Activated naive CD4-positive, alpha-beta T cell treated with anti-CD3 and anti-CD28 coated beads, Interleukin-2, amount 10 ng/mL, durations not matched to agents 7 days and 5 days (primary cell): Measurements from ENCODE around the gene DIAPH3.

Source experiments
- CTCF ChIA-PET: fragments of 350-600 bp; sonication (Branson Sonifier 250); formaldehyde crosslinking; loops from one replicate; lab custom pipeline; 2021; ENCODE audit warnings: antibody characterized with exemption; lab: Charles Lee
- DNase-seq: peaks from one replicate; pipeline ENCODE4 v3.0.0-alpha.2; 2020
- H3K27ac Mint-ChIP-seq: one replicate; pipeline ENCODE4 v1.8.0; 2021; ENCODE audit warnings: mild to moderate bottlenecking, moderate library complexity, mixed read lengths
- H3K27me3 Mint-ChIP-seq: one replicate; pipeline ENCODE4 v1.8.0; 2021; ENCODE audit warnings: mild to moderate bottlenecking, mixed read lengths
- H3K36me3 Mint-ChIP-seq: one replicate; pipeline ENCODE4 v1.8.0; 2021; ENCODE audit warnings: mixed read lengths
- H3K4me1 Mint-ChIP-seq: one replicate; pipeline ENCODE4 v1.8.0; 2021; ENCODE audit warnings: mixed read lengths
- H3K4me3 Mint-ChIP-seq: one replicate; pipeline ENCODE4 v1.8.0; 2021; ENCODE audit warnings: mild to moderate bottlenecking, moderate library complexity, mixed read lengths
- H3K9me3 Mint-ChIP-seq: one replicate; pipeline ENCODE4 v1.8.0; 2021; ENCODE audit warnings: mixed read lengths

Gene DIAPH3

DNA sequence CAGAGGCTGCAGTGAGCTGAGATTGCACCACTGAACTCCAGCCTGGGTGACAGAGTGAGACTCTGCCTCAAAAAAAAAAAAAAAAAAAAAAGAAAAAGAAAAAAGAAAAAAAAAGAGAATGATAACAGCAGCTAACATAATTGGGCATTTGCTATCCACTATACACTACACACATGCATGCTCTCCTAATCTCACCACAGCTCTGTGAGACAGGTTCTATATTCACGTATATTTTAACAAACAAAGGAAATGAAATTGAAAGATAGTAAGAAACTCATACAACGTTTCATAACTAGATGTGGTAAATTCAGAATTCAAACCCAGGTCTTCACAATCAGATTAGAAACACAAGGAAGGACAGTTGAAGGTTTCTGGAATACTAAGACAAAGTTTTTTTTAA, 265.7 kb downstream of the DIAPH3 start:
- DNase-seq = no peak
- CTCF ChIA-PET = no interaction called here
- no peaks in the 10 kb centered on the region for H3K27me3 Mint-ChIP-seq

DNA sequence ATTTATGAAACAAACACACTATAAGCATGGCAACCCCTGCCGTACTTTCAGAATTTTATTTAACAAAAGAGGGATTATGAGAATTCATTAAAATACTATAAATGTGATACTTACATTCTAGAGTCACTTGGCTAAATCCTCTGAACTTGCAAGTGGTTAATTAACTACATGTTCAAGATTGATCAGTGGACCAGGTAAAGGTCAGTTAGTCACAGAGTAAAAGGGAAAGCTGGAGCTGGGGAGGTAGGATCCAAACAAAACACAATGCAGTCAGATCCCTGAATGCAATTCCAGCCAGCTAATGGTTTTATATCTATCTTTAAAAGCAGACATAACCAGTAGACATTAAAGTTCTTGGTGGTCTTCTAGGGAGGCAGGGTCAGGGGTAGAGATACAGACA, 270.5 kb downstream of the DIAPH3 start:
- no peaks in the 10 kb centered on the region for H3K4me1 Mint-ChIP-seq
- no peak overlapping the region for H3K4me3 Mint-ChIP-seq
- no peaks in the 10 kb centered on the region for H3K27me3 Mint-ChIP-seq
- H3K36me3 Mint-ChIP-seq = no peaks in the 10 kb centered on the region
- DNase-seq = no peak
- H3K27ac Mint-ChIP-seq = no peak overlapping the region
- no peaks in the 10 kb centered on the region for H3K9me3 Mint-ChIP-seq
- CTCF ChIA-PET = no interaction called here

More for the DNA sequence above, 265.7 kb downstream of the DIAPH3 start:
- Mint-ChIP-seq H3K4me3 (no peak overlapping the region), H3K36me3 (peaks cover 4% of the 10 kb centered on the region), H3K4me1 (peaks cover 7% of the 10 kb centered on the region), H3K9me3 (no peaks in the 10 kb centered on the region), H3K27ac (no peak overlapping the region)

DNA sequence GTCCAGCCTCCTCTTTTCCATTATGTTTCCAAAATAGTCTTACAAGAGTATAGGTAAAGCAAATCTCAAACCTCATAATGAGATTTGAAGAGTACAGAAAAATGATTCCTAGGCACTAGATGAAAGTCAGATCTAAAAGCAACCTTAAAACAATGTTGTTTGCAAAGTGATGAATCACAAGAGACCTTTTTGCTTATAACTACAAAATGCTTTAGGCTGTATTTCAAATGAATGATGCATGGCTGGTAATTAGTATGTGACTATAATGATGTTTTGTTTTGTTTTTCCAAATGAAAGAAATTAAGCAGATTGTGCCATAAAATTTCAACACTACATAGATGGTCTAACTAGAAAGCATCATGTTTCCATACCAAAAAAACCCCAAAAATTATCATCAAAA, 272.7 kb downstream of the DIAPH3 start:
- no peak overlapping the region for H3K4me3 Mint-ChIP-seq
- CTCF ChIA-PET = no interaction called here
- H3K4me1 Mint-ChIP-seq = no peaks in the 10 kb centered on the region
- H3K27ac Mint-ChIP-seq = no peak overlapping the region
- no peaks in the 10 kb centered on the region for H3K36me3 Mint-ChIP-seq
- no peaks in the 10 kb centered on the region for H3K9me3 Mint-ChIP-seq
- no peaks in the 10 kb centered on the region for H3K27me3 Mint-ChIP-seq
- DNase-seq = no peak

DNA sequence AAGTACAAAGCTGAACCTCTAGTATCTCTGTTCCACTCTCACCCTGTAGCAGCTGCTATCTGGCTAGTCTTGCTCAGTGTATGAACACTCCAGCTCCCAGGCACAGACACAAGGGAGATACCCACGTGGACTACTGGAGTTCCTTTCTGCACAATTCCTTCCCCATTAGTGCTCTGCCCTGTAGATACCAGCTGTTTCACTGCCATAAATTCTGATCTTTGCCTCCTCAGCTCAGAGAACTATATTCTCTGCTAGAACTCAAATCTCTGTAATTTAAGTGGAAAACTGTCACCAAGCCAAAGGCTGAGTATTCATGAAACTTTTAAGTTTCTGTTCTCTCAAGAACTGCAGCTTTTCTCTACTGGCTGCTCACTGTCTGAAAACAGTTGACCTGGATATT, 273.7 kb downstream of the DIAPH3 start:
- CTCF ChIA-PET = no interaction called here
- Mint-ChIP-seq H3K4me3 (no peak overlapping the region), H3K27ac (no peak overlapping the region), H3K9me3 (no peaks in the 10 kb centered on the region), H3K27me3 (no peaks in the 10 kb centered on the region), H3K4me1 (no peaks in the 10 kb centered on the region), H3K36me3 (no peaks in the 10 kb centered on the region)
- DNase-seq = no peak

DNA sequence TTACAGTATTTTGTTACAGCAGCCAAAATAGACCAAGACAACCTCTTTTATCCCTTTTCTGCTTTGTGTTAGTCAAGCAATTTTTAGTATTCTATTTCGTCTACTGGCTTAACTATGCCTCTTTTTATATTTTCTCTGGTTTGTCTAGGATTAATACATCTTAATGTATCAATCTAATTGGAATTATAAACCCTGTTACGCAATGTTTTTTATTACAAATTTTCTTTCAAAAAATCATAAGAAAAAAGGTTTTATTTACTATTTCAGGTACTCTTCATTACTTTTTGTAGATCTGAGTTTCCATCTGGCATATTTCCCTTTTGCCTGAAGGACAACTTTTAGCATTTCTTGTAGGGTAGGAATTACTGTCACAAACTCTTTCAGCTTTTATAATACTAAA, 275.3 kb downstream of the DIAPH3 start:
- H3K27ac Mint-ChIP-seq = no peak overlapping the region
- no peaks in the 10 kb centered on the region for H3K36me3 Mint-ChIP-seq
- no peak overlapping the region for H3K4me3 Mint-ChIP-seq
- H3K27me3 Mint-ChIP-seq = no peaks in the 10 kb centered on the region
- CTCF ChIA-PET = no interaction called here
- no peak for DNase-seq
- H3K4me1 Mint-ChIP-seq = no peaks in the 10 kb centered on the region
- H3K9me3 Mint-ChIP-seq = no peaks in the 10 kb centered on the region

DNA sequence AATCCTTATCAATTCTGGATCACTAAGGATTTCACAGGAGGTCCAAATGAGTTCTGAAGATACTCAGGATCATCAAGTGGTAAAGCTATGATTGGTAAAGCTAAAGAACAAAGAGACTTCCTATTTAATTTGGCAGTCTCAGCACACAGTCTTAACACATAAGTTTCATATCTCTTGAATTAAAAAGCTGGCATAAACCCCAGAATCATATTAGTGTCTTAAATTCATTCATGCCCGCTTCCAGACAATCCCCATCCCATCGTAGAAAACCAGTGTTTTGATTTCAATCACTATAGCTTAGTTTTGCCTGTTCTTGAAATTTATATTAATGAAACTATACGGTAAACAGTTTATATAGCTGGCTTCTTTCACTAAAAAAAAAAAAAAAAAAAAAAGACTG, 278.7 kb downstream of the DIAPH3 start:
- Mint-ChIP-seq H3K9me3 (no peaks in the 10 kb centered on the region), H3K4me3 (no peak overlapping the region), H3K36me3 (no peaks in the 10 kb centered on the region), H3K27me3 (no peaks in the 10 kb centered on the region), H3K4me1 (no peaks in the 10 kb centered on the region), H3K27ac (no peak overlapping the region)
- DNase-seq = no peak
- CTCF ChIA-PET = no interaction called here

DNA sequence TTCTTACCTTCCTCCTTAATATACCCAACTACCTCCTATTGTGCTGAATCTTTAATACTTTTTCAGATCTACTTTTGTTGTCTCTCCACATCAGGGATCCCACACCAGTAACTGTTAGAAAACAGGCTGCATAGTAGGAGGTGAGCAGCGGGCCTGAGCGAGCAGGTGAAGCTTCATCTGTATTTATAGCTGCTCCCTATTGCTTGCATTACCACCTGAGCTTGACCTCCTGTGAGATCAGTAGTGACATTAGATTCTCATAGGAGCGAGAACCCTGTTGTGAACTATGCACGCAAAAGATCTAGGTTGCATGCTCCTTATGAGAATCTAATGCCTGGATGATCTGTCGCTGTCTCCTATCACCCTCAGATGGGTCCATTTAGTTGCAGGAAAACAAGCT, 279.8 kb downstream of the DIAPH3 start:
- Mint-ChIP-seq H3K9me3 (no peaks in the 10 kb centered on the region), H3K27me3 (no peaks in the 10 kb centered on the region), H3K4me3 (no peak overlapping the region), H3K4me1 (no peaks in the 10 kb centered on the region), H3K27ac (no peak overlapping the region), H3K36me3 (no peaks in the 10 kb centered on the region)
- CTCF ChIA-PET = no interaction called here
- DNase-seq = no peak

DNA sequence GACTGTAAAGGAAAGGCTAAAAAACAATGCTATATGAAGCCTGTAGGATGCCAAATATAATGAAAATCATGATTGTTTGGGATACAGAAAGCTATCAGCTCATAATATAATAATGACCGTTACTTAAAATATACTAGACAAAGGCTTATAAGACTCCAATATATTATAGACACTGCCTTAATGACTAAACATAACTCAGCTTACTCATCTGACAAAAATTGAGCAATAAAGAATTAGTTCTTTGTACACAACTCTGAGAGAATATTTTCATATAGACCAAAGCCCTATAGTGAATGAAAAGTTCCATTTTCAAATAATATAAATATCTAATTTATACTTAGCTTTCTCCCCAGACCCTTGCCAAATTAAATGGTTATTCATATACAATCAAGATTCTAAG, 283.3 kb downstream of the DIAPH3 start:
- no peak overlapping the region for H3K27ac Mint-ChIP-seq
- H3K27me3 Mint-ChIP-seq = no peaks in the 10 kb centered on the region
- no peaks in the 10 kb centered on the region for H3K4me1 Mint-ChIP-seq
- H3K36me3 Mint-ChIP-seq = peaks cover 7% of the 10 kb centered on the region
- H3K9me3 Mint-ChIP-seq = no peaks in the 10 kb centered on the region
- no peak overlapping the region for H3K4me3 Mint-ChIP-seq
- CTCF ChIA-PET = no interaction called here
- no peak for DNase-seq

DNA sequence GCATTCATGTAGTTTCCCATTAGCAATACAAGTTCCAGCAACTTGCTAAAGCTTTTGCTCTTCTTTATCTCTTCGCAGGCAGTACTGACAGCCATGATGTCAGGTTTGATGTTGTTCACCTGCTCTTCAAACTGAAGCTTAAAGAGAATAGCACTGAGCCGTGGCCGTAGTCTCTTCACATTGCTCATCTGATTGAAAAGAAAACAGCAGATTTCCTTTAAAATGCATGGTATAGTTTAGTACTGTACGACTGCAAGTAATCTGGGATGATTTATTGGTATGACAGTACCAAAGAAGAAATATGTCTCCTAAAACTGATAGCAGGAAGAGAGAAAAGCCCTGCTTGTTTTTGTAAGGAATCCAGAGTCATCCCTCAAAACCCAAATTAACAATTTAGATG, 284.4 kb downstream of the DIAPH3 start:
- Mint-ChIP-seq H3K36me3 (peaks cover 10% of the 10 kb centered on the region), H3K27ac (no peak overlapping the region), H3K9me3 (no peaks in the 10 kb centered on the region), H3K4me3 (no peak overlapping the region), H3K27me3 (no peaks in the 10 kb centered on the region), H3K4me1 (no peaks in the 10 kb centered on the region)
- DNase-seq = no peak
- CTCF ChIA-PET = no interaction called here

DNA sequence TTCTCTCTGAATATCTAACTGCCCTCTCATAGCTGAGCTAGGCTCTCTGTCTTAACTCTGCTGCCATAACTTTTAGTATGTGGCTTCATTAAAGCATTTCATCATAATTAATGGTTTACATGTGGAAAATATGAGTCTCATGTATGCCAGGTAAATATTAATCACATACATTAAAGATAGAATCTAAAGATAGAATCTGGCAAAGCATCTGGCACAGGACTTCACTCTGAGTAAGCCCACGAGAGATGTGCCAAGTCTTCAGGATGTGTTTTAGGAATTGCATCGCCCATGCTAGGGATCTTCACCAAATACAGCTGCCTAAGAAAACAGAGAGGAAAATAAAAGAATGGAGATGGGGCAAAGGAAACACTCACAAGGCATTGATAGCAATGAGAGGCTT, 285.8 kb downstream of the DIAPH3 start:
- DNase-seq = no peak
- H3K27ac Mint-ChIP-seq = no peak overlapping the region
- CTCF ChIA-PET = no interaction called here

DNA sequence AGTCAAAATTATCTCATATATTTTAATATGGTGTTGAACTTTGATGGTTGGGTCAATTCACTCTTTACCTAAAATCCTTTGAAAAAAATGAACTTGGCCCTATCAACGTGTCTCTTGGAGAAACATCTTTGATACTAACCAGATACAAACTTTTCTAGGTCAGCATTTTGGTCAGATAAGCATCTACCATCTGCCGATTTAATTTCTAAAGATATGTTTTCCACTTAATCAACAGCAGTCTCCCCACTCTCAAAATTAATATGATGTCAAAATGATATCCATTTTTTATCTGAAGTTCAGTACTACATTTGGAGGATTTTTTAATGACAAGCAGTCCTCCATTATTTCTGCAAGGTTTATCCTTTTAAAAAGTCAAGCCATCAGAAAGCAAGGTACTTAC, 288.8 kb downstream of the DIAPH3 start:
- Mint-ChIP-seq H3K36me3 (peaks cover 12% of the 10 kb centered on the region), H3K27me3 (no peaks in the 10 kb centered on the region), H3K27ac (no peak overlapping the region), H3K4me1 (no peaks in the 10 kb centered on the region), H3K4me3 (no peak overlapping the region), H3K9me3 (no peaks in the 10 kb centered on the region)
- CTCF ChIA-PET = no interaction called here
- DNase-seq = no peak

More for the DNA sequence above, 285.8 kb downstream of the DIAPH3 start:
- H3K9me3 Mint-ChIP-seq = no peaks in the 10 kb centered on the region
- no peaks in the 10 kb centered on the region for H3K27me3 Mint-ChIP-seq
- no peak overlapping the region for H3K4me3 Mint-ChIP-seq
- H3K36me3 Mint-ChIP-seq = peaks cover 10% of the 10 kb centered on the region
- H3K4me1 Mint-ChIP-seq = no peaks in the 10 kb centered on the region

DNA sequence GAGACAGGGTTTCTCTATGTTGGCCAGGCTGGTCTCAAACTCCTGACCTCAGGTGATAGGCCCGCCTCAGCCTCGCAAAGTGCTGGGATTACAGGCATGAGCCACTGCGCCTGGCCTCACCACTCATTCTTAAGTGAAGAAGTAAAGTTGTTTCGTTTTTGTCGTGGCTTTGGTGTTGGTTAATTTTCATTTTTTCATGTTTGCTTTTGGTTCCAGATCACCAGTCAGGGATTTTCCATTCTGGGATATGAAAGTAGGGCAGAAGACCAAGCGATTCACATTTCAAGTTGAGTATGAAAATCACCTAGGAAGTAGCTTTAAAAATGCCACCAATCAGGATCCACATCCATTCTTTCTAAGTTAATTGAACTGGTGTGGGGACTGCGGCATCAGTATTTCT, 289.9 kb downstream of the DIAPH3 start:
- peaks cover 12% of the 10 kb centered on the region for H3K36me3 Mint-ChIP-seq
- H3K4me1 Mint-ChIP-seq = no peaks in the 10 kb centered on the region
- no peak overlapping the region for H3K4me3 Mint-ChIP-seq
- CTCF ChIA-PET = no interaction called here
- H3K27ac Mint-ChIP-seq = no peak overlapping the region
- no peak for DNase-seq
- H3K9me3 Mint-ChIP-seq = no peaks in the 10 kb centered on the region
- H3K27me3 Mint-ChIP-seq = no peaks in the 10 kb centered on the region

DNA sequence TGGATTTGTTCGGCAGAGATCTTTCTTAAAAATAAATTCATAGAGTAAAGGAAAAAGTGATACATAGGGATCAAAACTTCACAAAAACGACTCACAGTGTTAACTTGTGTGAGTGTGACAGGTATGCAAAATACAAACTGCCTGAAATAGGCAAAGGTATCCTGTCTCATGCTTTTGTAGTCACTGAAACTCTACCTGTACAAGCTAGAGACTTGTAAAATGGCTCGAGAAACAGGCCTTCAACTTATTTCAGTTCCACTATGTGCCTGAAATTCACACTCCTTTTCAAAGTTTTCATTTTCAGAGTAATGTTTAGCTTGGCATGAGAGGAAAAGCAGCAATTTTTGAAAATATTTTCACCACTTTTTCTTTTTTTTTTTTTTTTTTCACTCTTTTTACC, 290.4 kb downstream of the DIAPH3 start:
- CTCF ChIA-PET = no interaction called here

DNA sequence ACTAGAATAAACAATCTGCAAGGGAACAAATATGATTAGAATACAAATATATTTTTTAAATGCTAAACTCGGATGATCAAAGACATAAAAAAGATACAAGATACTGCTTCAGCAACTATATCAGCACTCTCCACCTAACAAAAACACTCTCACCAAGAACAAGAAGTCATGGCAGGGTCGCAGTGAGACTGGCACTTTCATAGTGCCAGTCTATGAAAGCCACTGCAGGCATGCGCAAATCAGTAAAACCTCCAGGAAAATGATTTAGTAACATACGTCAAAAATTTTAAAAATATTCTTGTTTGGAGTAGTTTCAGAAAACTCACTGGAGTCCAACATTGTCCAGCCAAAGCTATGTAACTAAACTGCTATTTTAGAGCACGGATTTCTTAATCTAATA, 295.9 kb downstream of the DIAPH3 start:
- no peak overlapping the region for H3K27ac Mint-ChIP-seq
- no peak for DNase-seq
- H3K27me3 Mint-ChIP-seq = no peaks in the 10 kb centered on the region
- CTCF ChIA-PET = no interaction called here
- no peak overlapping the region for H3K4me3 Mint-ChIP-seq
- H3K36me3 Mint-ChIP-seq = peaks cover 2% of the 10 kb centered on the region
- H3K4me1 Mint-ChIP-seq = no peaks in the 10 kb centered on the region
- H3K9me3 Mint-ChIP-seq = no peaks in the 10 kb centered on the region

More for the DNA sequence above, 290.4 kb downstream of the DIAPH3 start:
- Mint-ChIP-seq H3K27ac (no peak overlapping the region), H3K36me3 (peaks cover 11% of the 10 kb centered on the region), H3K9me3 (no peaks in the 10 kb centered on the region), H3K27me3 (no peaks in the 10 kb centered on the region), H3K4me1 (no peaks in the 10 kb centered on the region), H3K4me3 (no peak overlapping the region)
- no peak for DNase-seq

DNA sequence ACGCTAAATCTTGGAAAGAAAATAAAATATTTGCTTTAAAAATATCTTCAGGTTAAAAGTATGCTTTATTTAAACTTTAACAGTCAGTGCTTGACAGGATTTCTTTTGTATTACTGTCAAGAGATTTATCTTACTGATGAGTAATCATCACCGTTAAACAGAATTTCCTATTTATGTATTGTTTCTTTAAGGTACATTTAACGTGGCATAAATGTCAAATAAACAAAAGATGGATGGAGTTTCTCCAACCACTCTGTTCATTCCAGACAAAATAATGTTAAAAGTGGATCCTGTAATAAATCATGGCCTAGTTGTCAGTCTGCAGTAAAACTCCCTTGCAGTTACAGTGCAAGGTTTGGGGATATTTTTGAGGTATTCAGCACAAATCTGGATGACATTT, 298.3 kb downstream of the DIAPH3 start:
- Mint-ChIP-seq H3K4me3 (no peak overlapping the region), H3K36me3 (peaks cover 4% of the 10 kb centered on the region), H3K27ac (no peak overlapping the region), H3K27me3 (no peaks in the 10 kb centered on the region), H3K4me1 (no peaks in the 10 kb centered on the region), H3K9me3 (no peaks in the 10 kb centered on the region)
- CTCF ChIA-PET = no interaction called here
- no peak for DNase-seq

DNA sequence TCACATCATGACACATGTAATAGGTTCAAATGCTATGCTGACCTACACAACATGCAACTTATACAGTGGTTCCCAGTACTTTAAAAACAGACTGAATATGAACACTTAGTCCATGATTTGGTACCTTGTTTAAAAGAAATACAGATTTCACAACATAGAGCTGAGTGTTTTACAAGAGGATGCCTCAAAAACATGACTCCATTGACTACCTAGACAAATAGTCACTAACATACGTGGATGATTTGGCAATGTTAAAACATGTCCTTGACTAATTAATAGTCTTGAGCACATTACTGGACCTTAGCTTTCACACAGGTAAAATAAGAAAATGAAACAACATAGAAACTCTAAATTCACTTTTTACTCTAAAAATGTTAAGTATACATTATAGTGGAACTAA, 300.1 kb downstream of the DIAPH3 start:
- DNase-seq = no peak
- H3K4me3 Mint-ChIP-seq = no peak overlapping the region
- peaks cover 6% of the 10 kb centered on the region for H3K36me3 Mint-ChIP-seq
- H3K27me3 Mint-ChIP-seq = no peaks in the 10 kb centered on the region
- H3K4me1 Mint-ChIP-seq = no peaks in the 10 kb centered on the region
- no peak overlapping the region for H3K27ac Mint-ChIP-seq
- H3K9me3 Mint-ChIP-seq = no peaks in the 10 kb centered on the region
- CTCF ChIA-PET = no interaction called here
